Liver (tissue), 3 donors: Measurements from ENCODE around the gene IREB2.

Experiments
- ATF3 ChIP-seq: IDR thresholded peaks from 2 replicates; pipeline ENCODE4 v1.6.1; 2016; ENCODE audit warnings: antibody characterized with exemption
- CTCF ChIP-seq: fragments of 150-350 bp; IDR thresholded peaks from 2 replicates; pipeline ENCODE4 v1.5.1; 2017; ENCODE audit warnings: improper control_type of control experiment, low read depth, low read length; ENCODE audit not compliant: missing input control
- FOXA1 ChIP-seq: IDR thresholded peaks from 2 replicates; pipeline ENCODE4 v1.6.1; 2016; ENCODE audit warnings: antibody characterized with exemption
- GABPA ChIP-seq, 2 donors: IDR thresholded peaks in 1 of 2; conservative IDR thresholded peaks in 1 of 2; 2 replicates each; pipeline ENCODE4 v1.6.1; 2016; ENCODE audit warnings: antibody characterized with exemption in 2 of 2, mild to moderate bottlenecking in 1 of 2, moderate library complexity in 1 of 2
- HNF4A ChIP-seq, 2 donors: conservative IDR thresholded peaks; 2 replicates each; pipeline ENCODE4 v1.6.1; 2016; ENCODE audit warnings: antibody characterized with exemption in 2 of 2, mild to moderate bottlenecking in 2 of 2
- JUND ChIP-seq, 2 donors: IDR thresholded peaks; 2 replicates each; pipeline ENCODE4 v1.6.1; 2016; ENCODE audit warnings: antibody characterized with exemption in 2 of 2
- MAX ChIP-seq: IDR thresholded peaks from 2 replicates; pipeline ENCODE4 v1.6.1; 2016; ENCODE audit warnings: antibody characterized with exemption
- RAD21 ChIP-seq, 2 donors: IDR thresholded peaks; 2 replicates each; pipeline ENCODE4 v1.6.1; 2016; ENCODE audit warnings: antibody characterized with exemption in 2 of 2, mild to moderate bottlenecking in 2 of 2
- REST ChIP-seq: IDR thresholded peaks from 2 replicates; pipeline ENCODE4 v1.6.1; 2016; ENCODE audit warnings: antibody characterized with exemption, mild to moderate bottlenecking
- SP1 ChIP-seq: IDR thresholded peaks from 2 replicates; pipeline ENCODE4 v1.6.1; 2018; ENCODE audit warnings: antibody characterized with exemption, mild to moderate bottlenecking
- TAF1 ChIP-seq: conservative IDR thresholded peaks from 2 replicates; pipeline ENCODE4 v1.6.1; 2016; ENCODE audit warnings: antibody characterized with exemption, mild to moderate bottlenecking
- YY1 ChIP-seq: IDR thresholded peaks from 2 replicates; pipeline ENCODE4 v1.6.1; 2016; ENCODE audit warnings: antibody characterized with exemption, mild to moderate bottlenecking
- ZBTB33 ChIP-seq: IDR thresholded peaks from 2 replicates; pipeline ENCODE4 v1.6.1; 2016; ENCODE audit warnings: antibody characterized with exemption
- donor health status: healthy.
- donor health status: healthy.

- TF ChIP-seq JUND (IDR thresholded peaks at IDR 0.05) (no peak), CTCF (no peak), FOXA1 (no peak), TAF1 (no peak), SP1 (no peak), RAD21 (IDR thresholded peaks at IDR 0.05) (no peak), REST (no peak), GABPA (IDR thresholded peaks at IDR 0.05 in 1 of 2, conservative IDR thresholded peaks at IDR 0.05 in 1 of 2) (no peak), YY1 (no peak), MAX (no peak), ZBTB33 (no peak), HNF4A (conservative IDR thresholded peaks at IDR 0.05) (no peak), ATF3 (no peak)
Measured at GRCh38 chr15:78440375-78441373, 2.7 kb downstream of the IREB2 start.
